ENCODE measurements around the gene TTC8.

TTC8 gene

DNA sequence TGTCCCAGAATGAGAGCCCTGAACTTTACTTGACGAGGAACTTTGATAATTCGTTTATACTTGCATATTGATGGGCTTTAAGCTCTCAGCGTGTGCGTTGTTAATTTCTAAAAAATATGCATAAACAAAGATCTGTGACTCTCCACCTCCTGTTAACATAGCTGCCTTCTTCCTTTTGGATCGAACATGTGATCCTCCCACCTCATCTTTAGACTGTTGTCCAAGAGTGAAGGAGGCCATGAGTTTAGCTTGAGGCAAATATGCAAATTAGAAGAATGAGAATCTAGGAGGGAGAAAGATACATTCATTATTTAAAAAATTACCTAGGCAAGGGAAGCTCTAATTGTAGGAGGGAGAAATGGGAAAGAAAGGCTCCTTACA, 617 bp downstream of the TTC8 start:
- Histone ChIP-seq H3K9ac (ENCODE audit: low read length) (peak overlapping the region; percentile 90), H3K36me3 (ENCODE audit: control insufficient read depth, insufficient read depth, low read length, severe bottlenecking) (no peaks in the 10 kb centered on the region), H3K27me3 (replicated peaks; ENCODE audit: control insufficient read depth, insufficient read depth, low read length) (no peaks in the 10 kb centered on the region), H3K4me3 (ENCODE audit: low read length) (peak overlapping the region; percentile 87), H3K4me1 (ENCODE audit: control insufficient read depth, insufficient read depth, low read length) (peaks cover 34% of the 10 kb centered on the region), H3K9me3 (ENCODE audit: control insufficient read depth, low read length) (no peaks in the 10 kb centered on the region)
- DNase-seq (ENCODE audit: low read depth) = peak; percentile 30

DNA sequence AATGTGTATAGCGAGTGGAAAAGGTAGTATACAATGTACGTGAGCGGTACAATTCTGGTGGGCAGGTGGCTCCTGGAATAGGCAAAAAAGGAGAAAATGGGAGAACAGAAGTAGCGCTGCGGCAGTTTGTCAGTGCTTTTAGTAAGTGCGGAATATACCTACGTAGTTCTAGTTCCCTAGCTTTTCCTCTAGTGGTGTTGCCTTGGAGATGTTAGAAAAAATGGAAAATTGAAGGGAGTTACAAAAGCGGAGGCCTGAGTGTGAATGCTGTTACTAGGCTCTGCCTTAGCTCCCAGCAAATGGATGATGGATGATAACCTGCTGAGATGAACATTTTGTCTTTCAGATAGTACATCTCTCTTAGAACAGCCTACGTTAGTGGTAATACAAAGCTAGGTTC, 1.1 kb downstream of the TTC8 start:
- peaks cover 39% of the 10 kb centered on the region for H3K4me1 ChIP-seq (ENCODE audit: control insufficient read depth, insufficient read depth, low read length)
- H3K4me3 ChIP-seq (ENCODE audit: low read length) = peak overlapping the region; percentile 87
- H3K9me3 ChIP-seq (ENCODE audit: control insufficient read depth, low read length) = no peaks in the 10 kb centered on the region
- no peak for DNase-seq (ENCODE audit: low read depth)
- no peaks in the 10 kb centered on the region for H3K36me3 ChIP-seq (ENCODE audit: control insufficient read depth, insufficient read depth, low read length, severe bottlenecking)
- H3K9ac ChIP-seq (ENCODE audit: low read length) = peak overlapping the region; percentile 90
- no peaks in the 10 kb centered on the region for H3K27me3 ChIP-seq (replicated peaks; ENCODE audit: control insufficient read depth, insufficient read depth, low read length)

DNA sequence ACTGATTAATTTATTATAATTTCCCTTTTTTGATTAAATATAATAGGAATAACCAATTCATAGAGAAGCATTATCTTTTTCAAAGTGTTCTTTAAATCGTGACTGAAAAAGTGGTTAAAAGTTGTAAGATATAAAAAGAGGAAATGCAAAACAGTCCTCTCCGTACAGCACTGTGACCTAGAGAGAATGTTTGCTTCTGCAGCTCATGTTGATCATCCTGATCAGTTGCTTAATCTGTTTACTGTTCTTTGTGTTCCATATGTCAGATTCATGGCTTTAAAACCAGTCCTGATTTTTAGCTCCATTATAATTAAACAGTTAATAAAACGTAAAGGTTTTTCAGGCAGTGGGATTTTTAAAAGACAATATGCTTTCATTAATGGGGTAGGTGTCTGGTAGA, 4.7 kb downstream of the TTC8 start:
- Histone ChIP-seq H3K9ac (ENCODE audit: low read length) (peak overlapping the region; percentile 38), H3K27me3 (replicated peaks; ENCODE audit: control insufficient read depth, insufficient read depth, low read length) (no peaks in the 10 kb centered on the region), H3K4me1 (ENCODE audit: control insufficient read depth, insufficient read depth, low read length) (peaks cover 68% of the 10 kb centered on the region), H3K36me3 (ENCODE audit: control insufficient read depth, insufficient read depth, low read length, severe bottlenecking) (no peaks in the 10 kb centered on the region), H3K4me3 (ENCODE audit: low read length) (peak overlapping the region; percentile 36), H3K9me3 (ENCODE audit: control insufficient read depth, low read length) (no peaks in the 10 kb centered on the region)
- DNase-seq (ENCODE audit: low read depth) = peak; percentile 30

DNA sequence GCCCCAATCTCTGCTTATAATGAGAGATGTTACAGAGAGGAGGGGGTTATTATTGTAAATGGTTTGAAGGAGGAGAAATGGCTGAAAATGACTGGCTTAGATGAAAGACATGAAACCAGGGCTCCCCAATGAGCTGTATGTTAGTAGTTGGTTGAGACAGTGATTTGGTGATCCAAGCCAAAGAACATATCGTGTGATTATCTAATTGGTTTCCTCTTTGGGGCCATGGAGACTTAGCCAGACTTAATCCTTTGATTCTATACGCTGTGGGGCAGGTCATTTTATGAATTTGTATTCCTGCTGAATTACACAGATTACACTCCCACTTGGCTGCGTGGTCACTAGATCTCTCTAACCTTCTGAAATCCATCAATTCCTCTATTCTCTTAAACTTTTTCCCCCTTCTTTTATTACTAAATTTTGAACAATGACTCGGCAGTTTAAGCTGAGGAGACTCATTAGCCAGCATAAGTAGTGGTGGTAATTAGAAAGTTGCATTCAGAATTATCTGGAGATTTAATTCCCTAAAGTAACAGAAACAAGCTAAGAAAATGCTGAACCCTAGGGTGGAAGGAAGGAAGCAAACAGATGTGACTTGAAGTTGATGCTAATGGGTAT, 5.3 kb downstream of the TTC8 start:
- Histone ChIP-seq H3K4me3 (ENCODE audit: low read length) (peak overlapping the region; percentile 36), H3K9me3 (ENCODE audit: control insufficient read depth, low read length) (no peaks in the 10 kb centered on the region), H3K9ac (ENCODE audit: low read length) (peak overlapping the region; percentile 38), H3K4me1 (ENCODE audit: control insufficient read depth, insufficient read depth, low read length) (peaks cover 74% of the 10 kb centered on the region), H3K36me3 (ENCODE audit: control insufficient read depth, insufficient read depth, low read length, severe bottlenecking) (no peaks in the 10 kb centered on the region), H3K27me3 (replicated peaks; ENCODE audit: control insufficient read depth, insufficient read depth, low read length) (no peaks in the 10 kb centered on the region)
- DNase-seq (ENCODE audit: low read depth) = no peak

DNA sequence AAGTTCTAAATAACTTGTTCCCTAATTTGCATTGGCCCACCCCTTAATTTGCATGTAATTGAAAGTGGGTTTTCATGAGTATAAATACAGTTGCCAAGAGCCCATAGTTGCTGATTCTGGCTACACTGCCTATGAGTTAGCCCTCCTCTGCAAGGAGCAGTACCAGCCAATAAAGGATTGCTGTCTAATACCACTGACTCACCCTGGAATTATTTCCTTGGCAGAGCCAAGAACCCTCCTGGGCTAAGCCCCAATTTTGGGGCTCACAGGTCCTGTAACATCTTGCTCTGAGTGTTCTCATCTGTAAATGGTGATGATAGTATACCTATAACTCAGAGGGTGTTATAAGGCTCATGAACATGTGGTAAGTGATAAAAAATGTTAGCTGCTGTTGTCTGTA, 6.8 kb downstream of the TTC8 start:
- Histone ChIP-seq H3K9me3 (ENCODE audit: control insufficient read depth, low read length) (no peaks in the 10 kb centered on the region), H3K4me3 (ENCODE audit: low read length) (peak overlapping the region; percentile 15), H3K9ac (ENCODE audit: low read length) (no peak overlapping the region), H3K4me1 (ENCODE audit: control insufficient read depth, insufficient read depth, low read length) (peaks cover 78% of the 10 kb centered on the region), H3K36me3 (ENCODE audit: control insufficient read depth, insufficient read depth, low read length, severe bottlenecking) (no peaks in the 10 kb centered on the region), H3K27me3 (replicated peaks; ENCODE audit: control insufficient read depth, insufficient read depth, low read length) (no peaks in the 10 kb centered on the region)
- DNase-seq (ENCODE audit: low read depth) = peak; percentile 82

DNA sequence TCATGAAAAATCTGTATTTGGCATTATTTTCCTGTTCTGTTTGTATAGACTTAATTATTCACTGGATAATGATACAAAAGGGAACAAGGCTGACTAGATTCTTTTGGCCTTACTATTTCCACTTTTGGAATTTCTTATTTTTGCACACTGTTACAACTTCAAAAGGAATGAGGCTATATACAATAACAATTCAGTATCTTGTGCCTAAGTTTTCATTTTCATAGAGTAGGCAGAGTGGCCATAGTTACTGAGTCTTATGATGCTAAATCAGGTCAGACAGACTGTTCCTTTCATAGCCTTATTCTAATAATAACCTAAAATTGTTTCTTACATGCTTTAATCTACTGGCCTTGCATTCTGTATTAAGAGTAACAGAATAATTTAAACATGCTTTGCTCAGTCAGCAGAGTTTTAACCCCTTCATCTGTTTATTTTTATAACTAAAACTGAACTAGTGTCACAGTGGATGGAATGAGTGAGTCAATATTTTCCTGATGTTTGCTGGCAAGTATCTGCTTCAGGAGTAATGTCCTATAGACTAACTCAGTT, 10.5 kb downstream of the TTC8 start:
- Histone ChIP-seq H3K9ac (ENCODE audit: low read length) (peak overlapping the region; percentile 59), H3K36me3 (ENCODE audit: control insufficient read depth, insufficient read depth, low read length, severe bottlenecking) (no peaks in the 10 kb centered on the region), H3K4me3 (ENCODE audit: low read length) (peak overlapping the region; percentile 35), H3K9me3 (ENCODE audit: control insufficient read depth, low read length) (no peaks in the 10 kb centered on the region), H3K4me1 (ENCODE audit: control insufficient read depth, insufficient read depth, low read length) (peaks cover 51% of the 10 kb centered on the region), H3K27me3 (replicated peaks; ENCODE audit: control insufficient read depth, insufficient read depth, low read length) (no peaks in the 10 kb centered on the region)
- peak; percentile 65 for DNase-seq (ENCODE audit: low read depth)

DNA sequence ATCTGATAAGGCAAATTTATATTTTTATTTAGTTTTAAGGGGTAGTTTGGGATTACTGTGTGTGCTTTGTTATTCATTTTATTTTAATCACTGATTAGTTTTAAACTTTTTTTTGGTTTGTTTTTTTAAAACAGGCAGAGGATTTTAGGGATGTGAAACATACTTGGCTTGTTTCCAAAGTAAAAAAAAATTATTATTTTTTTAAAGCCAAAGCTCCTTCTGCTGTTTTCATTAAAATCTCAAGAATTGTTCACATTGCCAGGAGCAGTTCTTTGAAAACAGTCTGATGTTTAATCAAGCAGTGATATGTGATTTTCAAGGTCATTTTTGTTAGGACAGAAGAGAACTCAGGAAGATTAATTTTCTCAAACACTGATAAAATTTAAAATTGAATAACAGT, 11.2 kb downstream of the TTC8 start:
- Histone ChIP-seq H3K4me1 (ENCODE audit: control insufficient read depth, insufficient read depth, low read length) (peaks cover 45% of the 10 kb centered on the region), H3K36me3 (ENCODE audit: control insufficient read depth, insufficient read depth, low read length, severe bottlenecking) (peaks cover 3% of the 10 kb centered on the region), H3K9me3 (ENCODE audit: control insufficient read depth, low read length) (no peaks in the 10 kb centered on the region), H3K4me3 (ENCODE audit: low read length) (no peak overlapping the region), H3K27me3 (replicated peaks; ENCODE audit: control insufficient read depth, insufficient read depth, low read length) (no peaks in the 10 kb centered on the region), H3K9ac (ENCODE audit: low read length) (peak overlapping the region; percentile 59)
- peak; percentile 57 for DNase-seq (ENCODE audit: low read depth)

DNA sequence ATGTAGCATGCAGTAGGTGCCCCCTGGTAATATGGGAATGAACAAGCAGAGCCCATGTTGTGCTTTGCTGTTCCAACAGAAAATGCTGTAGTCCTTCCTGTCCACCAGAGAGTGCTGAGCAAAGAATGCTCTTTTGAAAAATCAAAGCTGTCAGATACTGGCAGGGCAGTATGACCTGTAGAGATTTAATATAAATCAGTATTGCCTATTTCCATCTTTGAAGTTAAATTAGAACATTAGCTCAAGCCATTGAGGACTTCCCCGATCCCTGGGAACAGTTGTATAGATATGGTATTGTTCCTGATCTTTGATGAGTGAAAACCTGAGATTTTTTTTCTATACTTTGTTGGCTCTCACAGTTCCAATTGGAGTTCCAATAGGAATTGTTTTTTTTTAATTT, 13.0 kb downstream of the TTC8 start:
- Histone ChIP-seq H3K4me3 (ENCODE audit: low read length) (no peak overlapping the region), H3K36me3 (ENCODE audit: control insufficient read depth, insufficient read depth, low read length, severe bottlenecking) (peaks cover 18% of the 10 kb centered on the region), H3K4me1 (ENCODE audit: control insufficient read depth, insufficient read depth, low read length) (peaks cover 27% of the 10 kb centered on the region), H3K27me3 (replicated peaks; ENCODE audit: control insufficient read depth, insufficient read depth, low read length) (no peaks in the 10 kb centered on the region), H3K9me3 (ENCODE audit: control insufficient read depth, low read length) (no peaks in the 10 kb centered on the region), H3K9ac (ENCODE audit: low read length) (no peak overlapping the region)
- DNase-seq (ENCODE audit: low read depth) = no peak

DNA sequence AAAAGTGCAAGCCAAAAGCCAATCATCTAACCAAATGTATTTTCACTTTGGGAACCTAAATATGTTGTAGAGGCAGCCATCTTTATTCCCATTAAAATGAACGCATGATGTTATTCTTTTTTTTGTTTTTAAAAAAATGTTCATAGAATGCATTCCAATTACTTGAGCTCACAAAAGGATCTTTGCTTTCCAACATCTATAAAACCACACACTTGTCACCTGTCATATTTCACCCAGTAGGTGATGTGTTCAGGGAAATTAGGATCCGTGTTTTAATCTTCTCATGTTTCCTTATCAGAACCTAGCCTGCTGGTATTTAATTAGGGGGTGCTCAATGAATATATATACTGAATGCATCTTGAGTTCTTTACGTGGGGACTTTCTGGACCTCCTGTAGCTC, 13.6 kb downstream of the TTC8 start:
- Histone ChIP-seq H3K4me1 (ENCODE audit: control insufficient read depth, insufficient read depth, low read length) (peaks cover 22% of the 10 kb centered on the region), H3K9me3 (ENCODE audit: control insufficient read depth, low read length) (no peaks in the 10 kb centered on the region), H3K9ac (ENCODE audit: low read length) (no peak overlapping the region), H3K27me3 (replicated peaks; ENCODE audit: control insufficient read depth, insufficient read depth, low read length) (no peaks in the 10 kb centered on the region), H3K4me3 (ENCODE audit: low read length) (no peak overlapping the region), H3K36me3 (ENCODE audit: control insufficient read depth, insufficient read depth, low read length, severe bottlenecking) (peaks cover 19% of the 10 kb centered on the region)
- DNase-seq (ENCODE audit: low read depth) = no peak

DNA sequence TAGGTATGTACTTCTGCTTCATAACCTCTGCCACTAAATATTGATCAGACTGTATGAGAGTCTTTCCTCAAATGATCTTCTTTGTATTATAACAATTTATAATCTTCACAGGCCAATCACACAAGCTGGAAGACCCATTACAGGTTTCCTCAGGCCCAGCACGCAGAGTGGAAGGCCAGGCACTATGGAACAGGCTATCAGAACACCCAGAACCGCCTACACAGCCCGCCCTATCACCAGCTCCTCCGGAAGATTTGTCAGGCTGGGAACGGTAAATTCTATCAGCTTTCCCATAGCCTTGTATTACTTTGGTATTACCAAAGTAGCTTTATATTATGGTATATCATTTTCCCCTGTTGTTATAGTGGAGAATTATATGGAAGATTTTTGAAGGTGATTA, 16.5 kb downstream of the TTC8 start:
- H3K36me3 ChIP-seq (ENCODE audit: control insufficient read depth, insufficient read depth, low read length, severe bottlenecking) = peaks cover 24% of the 10 kb centered on the region
- no peaks in the 10 kb centered on the region for H3K4me1 ChIP-seq (ENCODE audit: control insufficient read depth, insufficient read depth, low read length)
- H3K9ac ChIP-seq (ENCODE audit: low read length) = no peak overlapping the region
- H3K27me3 ChIP-seq (replicated peaks; ENCODE audit: control insufficient read depth, insufficient read depth, low read length) = no peaks in the 10 kb centered on the region
- H3K4me3 ChIP-seq (ENCODE audit: low read length) = no peak overlapping the region
- DNase-seq (ENCODE audit: low read depth) = no peak
- no peaks in the 10 kb centered on the region for H3K9me3 ChIP-seq (ENCODE audit: control insufficient read depth, low read length)

DNA sequence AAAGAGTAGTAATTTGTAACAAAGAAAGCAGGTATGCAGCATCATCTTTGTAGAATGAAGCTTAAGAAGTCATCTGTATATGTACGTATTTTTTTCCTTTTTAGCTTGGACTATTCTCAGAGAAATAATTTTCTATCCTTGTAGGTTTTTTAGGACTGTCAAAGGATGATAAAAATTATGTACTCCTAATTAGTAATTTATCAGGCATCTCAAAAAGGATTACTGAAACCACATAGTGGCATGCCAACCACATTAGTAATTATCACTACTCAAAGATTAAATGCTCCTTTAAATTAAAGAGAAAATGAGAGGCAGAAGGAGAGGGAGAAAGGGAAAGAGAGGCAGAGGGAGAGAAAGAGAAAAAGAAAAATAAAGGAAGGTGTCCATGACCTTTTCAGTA, 17.3 kb downstream of the TTC8 start:
- no peaks in the 10 kb centered on the region for H3K4me1 ChIP-seq (ENCODE audit: control insufficient read depth, insufficient read depth, low read length)
- no peaks in the 10 kb centered on the region for H3K27me3 ChIP-seq (replicated peaks; ENCODE audit: control insufficient read depth, insufficient read depth, low read length)
- no peak overlapping the region for H3K9ac ChIP-seq (ENCODE audit: low read length)
- H3K4me3 ChIP-seq (ENCODE audit: low read length) = no peak overlapping the region
- peaks cover 24% of the 10 kb centered on the region for H3K36me3 ChIP-seq (ENCODE audit: control insufficient read depth, insufficient read depth, low read length, severe bottlenecking)
- H3K9me3 ChIP-seq (ENCODE audit: control insufficient read depth, low read length) = no peaks in the 10 kb centered on the region
- no peak for DNase-seq (ENCODE audit: low read depth)

DNA sequence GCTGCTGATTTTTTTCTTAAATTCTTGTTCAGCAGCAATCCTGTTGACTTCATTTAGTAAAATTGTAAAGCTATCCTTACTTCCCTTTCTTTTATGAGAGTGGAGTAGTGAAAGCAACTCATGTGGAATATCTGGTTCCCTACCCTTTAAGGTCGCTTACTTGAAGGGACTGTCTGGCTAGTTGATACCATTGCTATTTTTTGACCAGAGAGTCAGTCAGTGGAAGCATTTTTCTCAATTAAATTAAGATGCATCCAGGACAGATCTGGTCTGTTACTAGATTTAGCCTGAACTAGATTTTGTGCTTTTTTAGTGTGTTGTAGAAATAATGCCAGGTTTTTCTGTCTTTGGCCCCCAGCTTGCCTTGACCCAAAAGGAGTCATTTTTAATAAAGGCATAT, 18.0 kb downstream of the TTC8 start:
- H3K4me3 ChIP-seq (ENCODE audit: low read length) = no peak overlapping the region
- no peak for DNase-seq (ENCODE audit: low read depth)
- no peaks in the 10 kb centered on the region for H3K27me3 ChIP-seq (replicated peaks; ENCODE audit: control insufficient read depth, insufficient read depth, low read length)
- H3K9ac ChIP-seq (ENCODE audit: low read length) = no peak overlapping the region
- H3K4me1 ChIP-seq (ENCODE audit: control insufficient read depth, insufficient read depth, low read length) = no peaks in the 10 kb centered on the region
- no peaks in the 10 kb centered on the region for H3K9me3 ChIP-seq (ENCODE audit: control insufficient read depth, low read length)
- peaks cover 24% of the 10 kb centered on the region for H3K36me3 ChIP-seq (ENCODE audit: control insufficient read depth, insufficient read depth, low read length, severe bottlenecking)
